Ascending aorta (tissue), 2 donors: ENCODE measurements around the gene SELENOP. TPM values are rescaled to one million over a fixed set of nuclear protein-coding genes. Genes with fewer than 3 reads are reported as not detected.

Source experiments
- DNase-seq, 2 donors: peaks; one replicate each; pipeline ENCODE4 v3.0.0-alpha.2; 2019; ENCODE audit warnings: low spot score in 2 of 2
- H3K27ac ChIP-seq, 2 donors: fragments of 200-600 bp; sonication (generic); one replicate each; pipeline ENCODE4 v1.5.1; 2016 to 2017; ENCODE audit warnings: mild to moderate bottlenecking in 1 of 2
- H3K27me3 ChIP-seq: fragments of 200-600 bp; sonication (generic); one replicate; pipeline ENCODE4 v1.5.1; 2017
- H3K36me3 ChIP-seq, 2 donors: fragments of 200-600 bp; sonication (generic); one replicate each; pipeline ENCODE4 v1.5.1; 2016
- H3K4me1 ChIP-seq, 2 donors: fragments of 200-600 bp; sonication (generic); one replicate each; pipeline ENCODE4 v1.5.1; 2016 to 2017; ENCODE audit warnings: mild to moderate bottlenecking in 1 of 2
- H3K4me3 ChIP-seq, 2 donors: fragments of 200-600 bp; sonication (generic); one replicate each; pipeline ENCODE4 v1.5.1; 2016 to 2017; ENCODE audit warnings: mild to moderate bottlenecking in 1 of 2
- H3K9me3 ChIP-seq, 2 donors: fragments of 200-600 bp; sonication (generic); one replicate each; pipeline ENCODE4 v1.5.1; 2016
- intact Hi-C: fragments of 100-400 bp; cut with DNase I; formaldehyde crosslinking; loops from one replicate; pipeline ENCODE4 v1.15.1; 2023
- total RNA-seq: library from RNA; depleted of rRNA; stranded (reverse); fragments of >200 nt; gene quantifications from one replicate; pipeline ENCODE4 v1.1.0, GENCODE V29; 2016
- TF ChIP-seq, protein P1 (sequence below), 3 experiments: fragments of 200-600 bp in 2 of 3; fragments of 450-650 bp in 1 of 3; sonication (generic) in 2 of 3; IDR thresholded peaks; one replicate each; pipeline ENCODE4 v1.5.1; 2016 to 2019; ENCODE audit warnings: antibody characterized with exemption in 3 of 3, mild to moderate bottlenecking in 1 of 3, moderate library complexity in 1 of 3

Gene SELENOP
- total RNA-seq, 1 donor from 2014 or later = 119 TPM

DNA sequence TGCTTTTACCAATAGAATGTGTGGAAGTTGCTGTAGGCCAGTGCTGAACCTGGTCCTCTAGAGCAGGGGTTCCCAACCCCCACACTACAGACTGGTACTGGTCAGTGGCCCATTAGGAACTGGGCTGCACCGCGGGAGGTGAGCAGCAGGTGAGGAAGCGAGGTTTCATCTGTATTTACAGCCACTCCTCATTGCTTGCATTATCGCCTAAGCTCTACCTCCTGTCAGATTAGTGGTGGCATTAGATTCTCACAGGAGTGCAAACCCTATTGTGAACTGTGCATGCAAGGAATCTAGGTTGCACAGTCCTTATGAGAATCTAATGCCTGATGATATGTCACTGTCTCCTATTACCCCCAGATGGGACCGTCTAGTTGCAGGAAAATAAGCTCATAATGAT lies 61.2 kb downstream of the SELENOP start:
- no peak overlapping the region for H3K27ac ChIP-seq
- intact Hi-C loops = no loop called here
- H3K9me3 ChIP-seq = no peaks in the 10 kb centered on the region
- H3K36me3 ChIP-seq = no peaks in the 10 kb centered on the region
- H3K4me3 ChIP-seq = no peak overlapping the region
- no peak for DNase-seq
- H3K27me3 ChIP-seq = no peaks in the 10 kb centered on the region
- peaks cover 0 to 6% of the 10 kb centered on the region in 2 donors for H3K4me1 ChIP-seq
- TF ChIP-seq, protein P1, sequence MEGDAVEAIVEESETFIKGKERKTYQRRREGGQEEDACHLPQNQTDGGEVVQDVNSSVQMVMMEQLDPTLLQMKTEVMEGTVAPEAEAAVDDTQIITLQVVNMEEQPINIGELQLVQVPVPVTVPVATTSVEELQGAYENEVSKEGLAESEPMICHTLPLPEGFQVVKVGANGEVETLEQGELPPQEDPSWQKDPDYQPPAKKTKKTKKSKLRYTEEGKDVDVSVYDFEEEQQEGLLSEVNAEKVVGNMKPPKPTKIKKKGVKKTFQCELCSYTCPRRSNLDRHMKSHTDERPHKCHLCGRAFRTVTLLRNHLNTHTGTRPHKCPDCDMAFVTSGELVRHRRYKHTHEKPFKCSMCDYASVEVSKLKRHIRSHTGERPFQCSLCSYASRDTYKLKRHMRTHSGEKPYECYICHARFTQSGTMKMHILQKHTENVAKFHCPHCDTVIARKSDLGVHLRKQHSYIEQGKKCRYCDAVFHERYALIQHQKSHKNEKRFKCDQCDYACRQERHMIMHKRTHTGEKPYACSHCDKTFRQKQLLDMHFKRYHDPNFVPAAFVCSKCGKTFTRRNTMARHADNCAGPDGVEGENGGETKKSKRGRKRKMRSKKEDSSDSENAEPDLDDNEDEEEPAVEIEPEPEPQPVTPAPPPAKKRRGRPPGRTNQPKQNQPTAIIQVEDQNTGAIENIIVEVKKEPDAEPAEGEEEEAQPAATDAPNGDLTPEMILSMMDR (IDR thresholded peaks at IDR 0.05) = no peak

Other genes starting within 250 kb of the SELENOP start
- gene CCDC152, start 55.1 kb downstream of the SELENOP start, total RNA-seq = not detected
- gene ANXA2R, start 228.4 kb upstream of the SELENOP start, total RNA-seq = 5.1 TPM